ENCODE results near the gene CSAD.

Gene CSAD

GRCh38 chr12:53211476-53212381 is 31.0 kb upstream of the CSAD start:
- TF ChIP-seq, protein P1, sequence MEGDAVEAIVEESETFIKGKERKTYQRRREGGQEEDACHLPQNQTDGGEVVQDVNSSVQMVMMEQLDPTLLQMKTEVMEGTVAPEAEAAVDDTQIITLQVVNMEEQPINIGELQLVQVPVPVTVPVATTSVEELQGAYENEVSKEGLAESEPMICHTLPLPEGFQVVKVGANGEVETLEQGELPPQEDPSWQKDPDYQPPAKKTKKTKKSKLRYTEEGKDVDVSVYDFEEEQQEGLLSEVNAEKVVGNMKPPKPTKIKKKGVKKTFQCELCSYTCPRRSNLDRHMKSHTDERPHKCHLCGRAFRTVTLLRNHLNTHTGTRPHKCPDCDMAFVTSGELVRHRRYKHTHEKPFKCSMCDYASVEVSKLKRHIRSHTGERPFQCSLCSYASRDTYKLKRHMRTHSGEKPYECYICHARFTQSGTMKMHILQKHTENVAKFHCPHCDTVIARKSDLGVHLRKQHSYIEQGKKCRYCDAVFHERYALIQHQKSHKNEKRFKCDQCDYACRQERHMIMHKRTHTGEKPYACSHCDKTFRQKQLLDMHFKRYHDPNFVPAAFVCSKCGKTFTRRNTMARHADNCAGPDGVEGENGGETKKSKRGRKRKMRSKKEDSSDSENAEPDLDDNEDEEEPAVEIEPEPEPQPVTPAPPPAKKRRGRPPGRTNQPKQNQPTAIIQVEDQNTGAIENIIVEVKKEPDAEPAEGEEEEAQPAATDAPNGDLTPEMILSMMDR (conservative IDR thresholded peaks at IDR 0.05; ENCODE audit: low read depth, low read length), result peak; percentile 55
- DNase-seq (ENCODE audit: low read depth), result no peak

DNA sequence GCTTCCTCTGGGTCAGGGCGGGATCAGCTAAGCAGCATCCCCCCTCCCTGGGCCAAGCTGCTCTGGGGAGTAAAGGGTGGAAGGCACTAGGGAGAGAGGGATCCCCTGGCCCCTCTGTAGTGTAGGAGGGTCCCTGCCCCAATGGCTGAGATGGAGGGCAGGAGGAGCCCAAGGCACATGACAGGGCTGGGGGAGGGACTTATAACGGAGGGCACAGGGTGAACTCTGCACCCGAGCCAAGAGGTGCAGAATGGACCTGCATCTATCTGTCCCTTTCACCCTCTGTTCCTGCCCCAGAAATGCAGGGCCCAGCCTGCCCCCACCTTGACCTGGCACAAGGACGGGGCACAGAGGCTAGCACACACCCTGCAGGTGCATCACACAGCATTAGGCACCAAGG is 30.1 kb upstream of the CSAD start:
- TF ChIP-seq, protein P1 (conservative IDR thresholded peaks at IDR 0.05; ENCODE audit: low read depth, low read length), result no peak
- DNase-seq (ENCODE audit: low read depth), result no peak

More at GRCh38 chr12:53211476-53212381, 31.0 kb upstream of the CSAD start:
- H3K4me3 ChIP-seq (ENCODE audit: low read length), result no peak overlapping the region

GRCh38 chr12:53208877-53209463 is 28.2 kb upstream of the CSAD start:
- no peak for DNase-seq (ENCODE audit: low read depth)
- TF ChIP-seq, protein P1 (conservative IDR thresholded peaks at IDR 0.05; ENCODE audit: low read depth, low read length), result no peak
- H3K4me3 ChIP-seq (ENCODE audit: low read length), result no peak overlapping the region

More for the DNA sequence above, 30.1 kb upstream of the CSAD start:
- H3K4me3 ChIP-seq (ENCODE audit: low read length), result no peak overlapping the region

DNA sequence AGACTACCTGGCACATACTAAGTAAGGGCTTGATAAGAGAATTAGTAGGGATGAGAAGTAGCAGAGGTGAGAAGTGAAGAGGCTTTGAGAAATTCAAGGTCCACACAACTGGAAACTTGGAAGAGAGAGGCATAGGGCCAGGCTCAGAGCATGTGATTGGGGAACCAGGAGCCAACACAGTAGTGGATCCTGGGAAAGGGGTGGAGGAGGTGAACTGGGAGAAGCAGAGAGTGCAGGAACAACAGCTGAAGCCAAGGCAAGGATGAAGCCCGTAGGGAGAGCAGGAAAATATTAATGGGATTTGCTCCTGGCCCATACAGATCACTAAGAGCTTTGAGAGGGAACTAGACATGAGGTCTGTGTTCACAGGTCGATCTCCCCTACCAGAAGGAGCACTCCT is 27.7 kb upstream of the CSAD start:
- TF ChIP-seq, protein P1 (conservative IDR thresholded peaks at IDR 0.05; ENCODE audit: low read depth, low read length), result no peak
- no peak overlapping the region for H3K4me3 ChIP-seq (ENCODE audit: low read length)
- DNase-seq (ENCODE audit: low read depth), result no peak

DNA sequence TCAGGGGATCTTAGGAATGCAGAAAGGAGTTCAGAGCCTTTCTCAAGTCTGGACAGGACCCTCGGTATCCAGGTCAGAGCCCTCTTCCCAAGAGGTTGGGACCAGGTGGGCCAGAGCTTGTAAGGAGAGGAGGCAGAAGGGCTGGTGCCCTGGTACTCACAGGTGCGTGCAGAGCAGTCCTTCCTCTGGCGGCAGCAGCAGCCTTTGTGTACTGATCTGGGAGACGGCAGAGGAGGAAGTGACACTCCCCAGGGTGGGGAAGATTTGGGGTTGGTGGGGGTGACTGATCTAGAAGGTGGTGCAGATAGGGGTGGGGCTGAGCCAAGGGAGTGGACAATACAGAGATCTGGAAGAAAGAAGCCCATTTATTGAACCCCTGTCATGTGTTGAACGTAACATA is 26.3 kb upstream of the CSAD start, which contains the start of gene ITGB7:
Gene ITGB7, minus strand, starts transcription at position 210 of the 400 bp plus-strand sequence. CDS start 6,808 bp downstream, outside the sequence.
- no peak for DNase-seq (ENCODE audit: low read depth)
- no peak within 1 kb of the TSS for H3K4me3 ChIP-seq (ENCODE audit: low read length)
- TF ChIP-seq, protein P1 (conservative IDR thresholded peaks at IDR 0.05; ENCODE audit: low read depth, low read length), result no peak

- no peak overlapping the region for H3K4me3 ChIP-seq (ENCODE audit: low read length)
- TF ChIP-seq, protein P1 (conservative IDR thresholded peaks at IDR 0.05; ENCODE audit: low read depth, low read length), result no peak
- no peak for DNase-seq (ENCODE audit: low read depth)
Observed at GRCh38 chr12:53205747-53206419, 25.2 kb upstream of the CSAD start.
